GM19240 (cell line): ENCODE data around the gene DLGAP1.
"Not testable (repeated sequence)": the region's sequence is repeated elsewhere in the genome, so short reads cannot be mapped to it uniquely, and the experiment has no call there.

Experiments
- DNase-seq: peaks from one replicate; pipeline ENCODE4 v3.0.0; 2011; ENCODE audit warnings: low spot score; ENCODE audit not compliant: insufficient read length

Gene DLGAP1

GRCh38 chr18:4385876-4386275, 69.2 kb downstream of the DLGAP1 start:
- no peak for DNase-seq

DNA sequence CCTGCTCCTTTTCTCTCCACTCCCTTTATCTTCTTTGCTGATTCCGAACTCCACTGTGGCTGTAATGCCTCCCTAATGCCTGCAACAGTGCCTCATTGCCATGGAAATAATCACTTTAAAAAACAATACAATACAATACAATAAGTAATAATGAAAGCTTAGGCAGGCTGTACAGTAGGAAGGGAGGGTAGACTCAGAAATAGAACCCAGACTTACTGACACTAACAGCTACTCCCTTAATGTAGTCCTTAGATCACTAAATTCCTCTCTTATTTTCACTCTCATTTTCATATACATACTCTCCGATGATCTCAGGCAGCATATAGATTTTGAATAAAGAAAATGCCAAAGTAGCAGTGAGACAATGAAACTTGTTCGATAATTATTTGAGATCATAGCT, 70.2 kb downstream of the DLGAP1 start:
- no peak for DNase-seq

- no peak for DNase-seq
Observed at GRCh38 chr18:4374564-4374963, 80.5 kb downstream of the DLGAP1 start.

- DNase-seq, result no peak
Observed at GRCh38 chr18:4369705-4370104, 85.4 kb downstream of the DLGAP1 start.

- DNase-seq, result no peak
Observed at GRCh38 chr18:4360221-4360715, 94.8 kb downstream of the DLGAP1 start.

DNA sequence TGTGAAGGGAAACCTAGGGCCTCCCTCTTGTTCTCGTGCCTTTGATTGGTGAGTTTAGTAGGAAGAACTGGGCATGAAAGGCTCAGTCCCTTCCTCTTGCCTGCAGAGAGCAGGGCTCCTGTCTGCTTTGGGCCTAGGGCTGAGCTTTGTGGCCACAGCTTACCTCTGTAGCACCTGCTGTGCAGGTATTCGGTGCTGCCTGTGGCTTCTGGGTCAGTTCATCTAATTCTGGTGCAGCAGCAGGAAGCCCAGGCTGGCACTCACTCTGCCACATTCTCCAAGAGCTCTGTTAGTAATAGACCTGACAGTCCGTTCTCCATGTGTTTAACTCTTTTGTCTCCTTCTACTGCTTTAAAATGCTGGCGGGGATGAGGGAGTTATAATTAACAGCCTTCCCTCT, 96.5 kb downstream of the DLGAP1 start:
- DNase-seq, result no peak

- DNase-seq, result no peak
Observed at GRCh38 chr18:4357579-4357978, 97.5 kb downstream of the DLGAP1 start.

DNA sequence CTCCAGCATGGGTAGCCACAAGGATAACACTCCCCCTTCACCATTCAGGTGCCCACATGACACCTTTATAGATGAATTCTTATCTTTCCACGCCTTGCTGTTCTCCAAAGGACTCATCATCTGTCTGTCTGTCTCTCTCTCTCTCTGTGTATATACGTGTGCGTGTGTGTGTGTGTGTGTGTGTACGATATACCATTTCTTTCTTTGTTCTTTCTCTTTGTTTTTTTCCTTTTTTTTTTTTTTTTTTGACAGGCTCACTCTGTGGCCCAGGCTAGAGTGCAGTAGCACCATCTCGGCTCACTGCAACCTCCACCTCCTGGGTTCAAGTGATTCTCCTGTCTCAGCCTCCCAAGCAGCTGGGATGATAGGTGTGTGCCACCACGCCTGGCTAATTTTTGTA, 98.2 kb downstream of the DLGAP1 start:
- no peak for DNase-seq

DNA sequence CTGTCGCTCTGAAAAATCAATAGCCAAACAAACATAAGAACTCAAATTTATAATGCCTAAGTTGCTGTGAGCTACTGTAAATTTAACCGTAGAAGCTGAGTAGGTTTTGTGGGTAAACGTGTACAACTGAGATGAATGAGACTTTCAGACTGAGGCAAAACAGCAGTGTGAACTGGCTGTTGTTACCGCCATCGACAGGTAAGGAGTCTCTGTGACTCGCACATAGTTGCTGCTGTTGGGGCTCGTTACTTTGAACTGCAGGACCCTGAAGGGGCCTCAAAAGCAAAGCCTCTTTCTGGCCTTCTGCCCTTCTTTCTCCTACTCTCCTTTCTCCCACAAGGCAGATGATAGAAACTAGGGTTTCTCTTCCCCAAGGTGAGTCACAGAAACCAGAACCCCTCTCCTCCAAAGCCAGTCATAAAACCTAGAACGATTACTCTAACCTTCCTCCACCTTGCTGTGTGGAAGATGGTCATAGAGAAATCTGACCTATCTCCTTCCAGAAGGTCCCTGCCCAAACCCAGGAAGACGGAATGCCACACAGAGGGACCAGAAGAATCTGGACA, 101.2 kb downstream of the DLGAP1 start:
- DNase-seq, result no peak

DNA sequence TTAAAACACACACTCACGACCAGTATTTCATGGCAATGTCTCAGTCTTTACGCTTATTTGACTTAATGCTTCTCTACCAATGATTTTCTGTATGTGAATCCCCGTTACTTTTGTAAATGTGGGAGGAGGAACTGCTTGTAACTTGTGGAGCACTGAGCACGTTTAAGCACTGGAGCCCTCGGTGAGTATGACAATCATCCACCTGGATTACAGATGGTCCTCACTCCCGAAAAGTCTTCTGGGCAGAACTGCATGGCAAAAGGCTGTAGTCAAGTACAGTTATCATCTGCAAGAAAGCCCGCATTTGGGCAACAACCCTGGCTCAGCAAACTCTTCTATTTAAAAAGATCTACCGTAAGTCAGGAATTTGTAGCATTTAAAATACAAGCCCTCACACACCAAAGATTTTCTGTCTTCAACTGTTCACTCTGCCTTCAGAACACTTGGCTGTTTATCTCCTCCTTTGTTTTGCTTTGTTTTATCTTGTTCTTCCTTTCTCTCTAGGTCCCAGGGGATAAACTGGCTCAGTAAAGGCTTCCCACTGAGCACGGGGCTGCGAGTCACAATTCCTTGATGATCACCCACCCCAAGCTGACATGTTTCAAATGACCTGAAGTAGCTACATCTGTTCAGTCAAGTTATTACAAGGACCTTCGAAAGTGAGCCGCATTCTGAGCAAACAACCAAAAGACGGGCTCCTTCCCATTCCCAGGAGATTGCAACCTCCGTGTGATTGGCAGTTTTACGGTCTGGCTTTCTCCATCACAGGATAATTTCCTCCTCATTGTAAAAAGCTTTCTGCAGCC, 102.2 kb downstream of the DLGAP1 start:
- no peak for DNase-seq

- DNase-seq, result no peak
Observed at GRCh38 chr18:4351005-4351404, 104.1 kb downstream of the DLGAP1 start.

- no peak for DNase-seq
Observed at GRCh38 chr18:4335386-4335785, 119.7 kb downstream of the DLGAP1 start.

- no peak for DNase-seq
Observed at GRCh38 chr18:4333043-4333442, 122.1 kb downstream of the DLGAP1 start.

GRCh38 chr18:4319738-4320677, 135.1 kb downstream of the DLGAP1 start:
- DNase-seq, result no peak

- no peak for DNase-seq
Observed at GRCh38 chr18:4318311-4318710, 136.8 kb downstream of the DLGAP1 start.

- DNase-seq, result not testable (repeated sequence)
Observed at GRCh38 chr18:4311945-4312344, 143.2 kb downstream of the DLGAP1 start.

- no peak for DNase-seq
Observed at GRCh38 chr18:4311136-4311535, 144.0 kb downstream of the DLGAP1 start.

DNA sequence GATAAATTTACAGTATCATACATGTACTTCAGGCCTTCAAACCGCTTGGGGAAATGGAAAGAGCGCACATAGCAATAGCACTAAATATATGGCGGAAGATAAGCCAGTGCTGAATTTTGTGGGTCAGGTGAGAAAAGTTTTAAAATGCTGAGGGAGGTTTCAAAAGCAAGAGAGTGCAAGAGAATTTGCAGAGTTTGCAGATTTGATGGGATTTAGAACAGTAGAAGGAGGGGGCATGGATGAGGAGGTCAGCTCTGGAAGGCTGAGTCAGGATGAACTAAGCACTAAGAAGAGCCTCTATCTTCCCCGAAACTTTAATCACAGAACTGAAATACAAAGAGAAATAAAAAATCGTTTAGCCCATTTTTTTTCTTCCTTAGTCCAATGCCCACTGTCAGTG, 145.9 kb downstream of the DLGAP1 start:
- DNase-seq, result no peak

DNA sequence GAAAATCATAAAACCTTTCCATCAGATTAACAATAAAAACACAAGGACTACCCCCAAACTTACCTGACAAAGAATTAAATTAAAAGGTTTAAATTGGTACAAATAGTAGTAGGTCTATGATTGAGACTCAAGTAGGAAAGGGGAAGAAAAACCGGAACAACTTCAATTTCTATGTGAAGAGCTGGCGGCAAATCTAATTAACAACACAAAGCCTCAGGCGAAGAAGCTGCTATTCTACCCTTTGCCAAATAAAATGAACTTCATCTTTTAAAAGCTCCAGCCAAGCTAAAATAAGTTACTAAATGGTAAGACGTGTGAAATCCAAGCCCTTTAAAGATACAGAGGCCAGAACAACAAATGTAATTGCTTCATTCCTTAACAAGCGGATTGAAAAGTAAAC, 146.5 kb downstream of the DLGAP1 start:
- DNase-seq, result no peak

DNA sequence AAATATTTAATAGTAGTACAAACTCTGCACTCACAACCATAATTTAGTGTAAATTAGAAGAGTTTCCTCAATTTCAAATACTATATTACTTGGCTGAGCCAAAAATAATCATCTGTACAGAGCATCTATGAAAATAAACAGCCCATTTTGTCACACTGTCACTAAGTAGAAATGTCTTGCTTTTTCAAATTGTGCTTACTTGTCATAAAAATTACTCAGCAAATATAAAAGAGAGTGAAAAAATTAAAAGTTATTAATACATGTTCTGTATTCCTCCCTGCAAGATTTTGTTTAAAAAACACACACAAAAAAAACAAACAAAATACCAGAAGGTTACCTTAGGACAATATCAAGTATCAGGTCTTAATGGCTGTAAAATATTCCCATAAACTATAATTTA, 155.7 kb downstream of the DLGAP1 start:
- no peak for DNase-seq

DNA sequence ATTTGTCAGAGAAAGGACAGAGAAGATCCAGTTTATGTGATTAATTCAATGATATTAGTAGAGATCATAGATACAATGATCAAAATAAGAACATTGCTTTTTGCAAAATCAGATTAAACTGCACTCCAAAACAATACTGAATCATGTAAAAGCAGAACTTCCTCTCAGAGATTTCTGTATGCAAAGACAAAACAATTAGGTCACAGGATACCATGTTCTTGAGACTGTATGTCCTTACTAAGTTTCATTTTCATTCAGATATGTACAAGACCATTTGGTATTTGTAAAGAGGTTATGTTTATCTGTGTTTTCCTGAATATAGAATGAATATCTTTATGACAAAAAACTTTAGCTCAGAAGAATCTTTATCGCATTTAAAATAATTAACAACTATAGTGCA, 161.8 kb downstream of the DLGAP1 start:
- no peak for DNase-seq

DNA sequence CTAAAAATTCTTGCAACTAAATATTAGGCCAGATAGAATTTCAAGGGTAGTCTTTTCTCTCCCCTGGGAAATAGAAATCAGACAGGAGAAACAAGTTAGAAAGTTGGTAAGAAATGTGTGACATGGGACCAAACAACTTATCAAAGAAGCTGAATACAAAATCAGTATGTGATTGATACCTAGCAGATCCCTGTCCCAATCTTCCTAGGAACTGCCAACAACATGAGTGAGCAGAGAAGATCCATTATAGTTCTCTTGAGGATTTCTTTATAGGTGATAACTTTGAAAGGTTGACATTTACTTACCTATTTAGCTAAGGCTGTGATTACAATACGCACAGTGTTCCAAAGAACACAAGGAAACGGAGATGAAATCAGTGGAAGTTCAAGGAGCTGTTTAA, 162.4 kb downstream of the DLGAP1 start:
- no peak for DNase-seq
